Measurements from ENCODE around the gene FRMD7.
"Not testable (repeated sequence)": the region's sequence is repeated elsewhere in the genome, so short reads cannot be mapped to it uniquely, and the experiment has no call there.

FRMD7 gene

GRCh38 chrX:132101206-132101605 is 26.6 kb downstream of the FRMD7 start:
- Histone ChIP-seq H3K27me3 (peaks cover 87% of the 10 kb centered on the region), H4K20me1 (no peaks in the 10 kb centered on the region; the same call in 1 of the 2 replicates), H3K4me3 (no peak overlapping the region), H3K9me3 (no peaks in the 10 kb centered on the region), H3K9ac (no peak overlapping the region), H3K4me2 (no peak overlapping the region), H3K27ac (no peak overlapping the region), H3K4me1 (no peaks in the 10 kb centered on the region), H3K36me3 (no peaks in the 10 kb centered on the region)
- no peak for TF ChIP-seq Cebpa-rat (IDR thresholded peaks at IDR 0.05)

GRCh38 chrX:132098704-132099103 is 29.1 kb downstream of the FRMD7 start:
- not testable (repeated sequence) for H4K20me1 ChIP-seq, H3K27ac ChIP-seq, H3K4me3 ChIP-seq, H3K4me2 ChIP-seq, H3K4me1 ChIP-seq, H3K9me3 ChIP-seq, H3K9ac ChIP-seq, H3K36me3 ChIP-seq
- peaks cover 93% of the 10 kb centered on the region for H3K27me3 ChIP-seq

GRCh38 chrX:132094164-132094563 is 33.7 kb downstream of the FRMD7 start:
- Histone ChIP-seq H3K27me3 (peaks cover 93% of the 10 kb centered on the region), H3K9ac (no peak overlapping the region), H3K36me3 (no peaks in the 10 kb centered on the region), H3K4me2 (no peak overlapping the region), H3K4me1 (peaks cover 9% of the 10 kb centered on the region), H4K20me1 (peaks cover 10% of the 10 kb centered on the region; the same call in 1 of the 2 replicates), H3K9me3 (no peaks in the 10 kb centered on the region), H3K4me3 (no peak overlapping the region), H3K27ac (no peak overlapping the region)
- no peak for TF ChIP-seq Cebpa-rat (IDR thresholded peaks at IDR 0.05)

- Histone ChIP-seq H3K27ac (no peak overlapping the region), H3K9ac (no peak overlapping the region), H4K20me1 (peaks cover 11% of the 10 kb centered on the region; the same call in 1 of the 2 replicates), H3K4me1 (peaks cover 9% of the 10 kb centered on the region), H3K4me2 (no peak overlapping the region), H3K36me3 (no peaks in the 10 kb centered on the region), H3K27me3 (peaks cover 93% of the 10 kb centered on the region), H3K9me3 (no peaks in the 10 kb centered on the region), H3K4me3 (no peak overlapping the region)
- TF ChIP-seq Cebpa-rat (IDR thresholded peaks at IDR 0.05), result no peak
These were observed 34.5 kb downstream of the FRMD7 start for GRCh38 chrX:132093239-132093860.

- TF ChIP-seq Cebpa-rat (IDR thresholded peaks at IDR 0.05), result no peak
- peaks cover 14% of the 10 kb centered on the region; the same call in 1 of the 2 replicates for H4K20me1 ChIP-seq
- H3K4me2 ChIP-seq, result no peak overlapping the region
- H3K4me1 ChIP-seq, result peaks cover 9% of the 10 kb centered on the region
- H3K9ac ChIP-seq, result no peak overlapping the region
- H3K27me3 ChIP-seq, result peaks cover 89% of the 10 kb centered on the region
- no peak overlapping the region for H3K4me3 ChIP-seq
- no peak overlapping the region for H3K27ac ChIP-seq
- no peaks in the 10 kb centered on the region for H3K9me3 ChIP-seq
- no peaks in the 10 kb centered on the region for H3K36me3 ChIP-seq
These were observed 35.3 kb downstream of the FRMD7 start for GRCh38 chrX:132092439-132093065.

- no peaks in the 10 kb centered on the region for H3K36me3 ChIP-seq
- no peak overlapping the region for H3K9ac ChIP-seq
- H3K4me1 ChIP-seq, result peaks cover 9% of the 10 kb centered on the region
- H4K20me1 ChIP-seq, result peaks cover 14% of the 10 kb centered on the region; the same call in 1 of the 2 replicates
- H3K27me3 ChIP-seq, result peaks cover 86% of the 10 kb centered on the region
- TF ChIP-seq Cebpa-rat (IDR thresholded peaks at IDR 0.05), result no peak
- no peak overlapping the region for H3K27ac ChIP-seq
- no peaks in the 10 kb centered on the region for H3K9me3 ChIP-seq
- H3K4me2 ChIP-seq, result no peak overlapping the region
- no peak overlapping the region for H3K4me3 ChIP-seq
These were observed 37.2 kb downstream of the FRMD7 start for GRCh38 chrX:132090403-132091159.

- H3K4me2 ChIP-seq, result no peak overlapping the region
- peaks cover 86% of the 10 kb centered on the region for H3K27me3 ChIP-seq
- no peak for TF ChIP-seq Cebpa-rat (IDR thresholded peaks at IDR 0.05)
- H3K36me3 ChIP-seq, result no peaks in the 10 kb centered on the region
- H3K4me3 ChIP-seq, result no peak overlapping the region
- H4K20me1 ChIP-seq, result peaks cover 18% of the 10 kb centered on the region; the same call in 1 of the 2 replicates
- H3K9ac ChIP-seq, result no peak overlapping the region
- H3K9me3 ChIP-seq, result no peaks in the 10 kb centered on the region
- peaks cover 9% of the 10 kb centered on the region for H3K4me1 ChIP-seq
- H3K27ac ChIP-seq, result no peak overlapping the region
These were observed 39.0 kb downstream of the FRMD7 start for GRCh38 chrX:132088864-132089263.

- Histone ChIP-seq H3K27ac (no peak overlapping the region), H3K9ac (no peak overlapping the region), H3K4me2 (no peak overlapping the region), H3K4me3 (no peak overlapping the region), H3K9me3 (no peaks in the 10 kb centered on the region), H3K27me3 (peaks cover 87% of the 10 kb centered on the region), H3K4me1 (peaks cover 9% of the 10 kb centered on the region), H4K20me1 (peaks cover 9% of the 10 kb centered on the region; the same call in 1 of the 2 replicates), H3K36me3 (no peaks in the 10 kb centered on the region)
- TF ChIP-seq Cebpa-rat (IDR thresholded peaks at IDR 0.05), result no peak
These were observed 41.1 kb downstream of the FRMD7 start for GRCh38 chrX:132086672-132087071.

GRCh38 chrX:132085786-132086185 is 42.0 kb downstream of the FRMD7 start:
- no peak overlapping the region for H3K9ac ChIP-seq
- H3K9me3 ChIP-seq, result no peaks in the 10 kb centered on the region
- no peak overlapping the region for H3K4me2 ChIP-seq
- peaks cover 5% of the 10 kb centered on the region for H3K4me1 ChIP-seq
- peaks cover 9% of the 10 kb centered on the region; the same call in 1 of the 2 replicates for H4K20me1 ChIP-seq
- H3K27me3 ChIP-seq, result peaks cover 83% of the 10 kb centered on the region
- TF ChIP-seq Cebpa-rat (IDR thresholded peaks at IDR 0.05), result no peak
- H3K27ac ChIP-seq, result no peak overlapping the region
- no peak overlapping the region for H3K4me3 ChIP-seq
- H3K36me3 ChIP-seq, result no peaks in the 10 kb centered on the region

- H4K20me1 ChIP-seq, result peaks cover 24% of the 10 kb centered on the region; the same call in 1 of the 2 replicates
- H3K4me3 ChIP-seq, result no peak overlapping the region
- H3K9me3 ChIP-seq, result no peaks in the 10 kb centered on the region
- no peak overlapping the region for H3K9ac ChIP-seq
- TF ChIP-seq Cebpa-rat (IDR thresholded peaks at IDR 0.05), result no peak
- H3K27me3 ChIP-seq, result peaks cover 84% of the 10 kb centered on the region
- no peak overlapping the region for H3K4me2 ChIP-seq
- no peak overlapping the region for H3K27ac ChIP-seq
- H3K4me1 ChIP-seq, result no peaks in the 10 kb centered on the region
- 0 out of 2 replicates have a peak, but pooled peaks cover 1% of the 10 kb centered on the region for H3K36me3 ChIP-seq
These were observed 49.9 kb downstream of the FRMD7 start for GRCh38 chrX:132077912-132078311.
